Activated CD4-positive, alpha-beta T cell treated with anti-CD3 and anti-CD28 coated beads, Interleukin-2, Interleukin-6, amounts not matched to agents 100 ng/mL and 50 ng/mL, durations not matched to agents 16 hours and 8 hours (primary cell): ENCODE data around the gene HOXD9.
A peak's percentile ranks its signal among the peaks of the same experiment; 100 is the strongest.

Source experiments
- DNase-seq: peaks from one replicate; pipeline ENCODE4 v3.0.0-alpha.2; 2020

Gene HOXD9

DNA sequence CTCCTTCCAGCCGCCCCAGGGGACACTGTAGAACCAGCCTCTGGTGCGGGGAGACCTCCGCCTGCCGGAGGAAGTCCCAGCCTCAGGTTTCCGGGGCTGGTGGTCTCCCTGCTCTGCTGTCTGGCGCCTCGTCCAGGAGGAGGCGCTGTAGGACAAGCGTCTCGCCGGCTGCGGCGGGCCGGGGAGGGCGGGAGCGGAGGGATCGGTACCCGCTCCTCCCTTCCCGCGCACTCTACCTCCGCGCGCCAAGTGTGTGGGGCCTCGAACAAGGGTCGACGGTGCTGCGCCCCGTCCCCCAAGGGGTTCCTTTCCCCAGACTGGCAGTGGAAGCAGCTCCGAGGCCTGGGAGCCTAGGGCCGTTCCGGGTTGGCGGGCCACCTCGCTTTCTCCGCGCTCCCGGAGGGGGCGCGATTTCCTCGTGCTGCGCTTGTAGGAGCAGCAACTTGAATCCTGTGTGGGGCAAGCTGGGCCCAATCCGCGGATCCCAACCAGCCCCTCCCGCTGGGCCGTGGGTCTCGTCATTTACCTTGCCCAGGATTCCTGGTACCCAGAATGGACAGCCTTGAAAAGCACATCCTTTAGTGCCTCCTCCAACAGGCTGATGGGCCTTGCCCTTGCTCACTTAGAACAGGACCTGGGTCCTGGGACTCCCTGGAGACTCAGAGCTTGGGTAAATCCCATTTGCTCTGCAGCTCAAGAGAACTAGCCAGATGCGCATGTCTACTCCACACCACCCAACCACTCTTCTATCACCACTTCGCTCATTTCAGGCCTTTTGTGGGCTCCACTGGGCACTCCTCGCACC, 18.2 kb downstream of the HOXD9 start:
- peak; percentile 76 for DNase-seq

DNA sequence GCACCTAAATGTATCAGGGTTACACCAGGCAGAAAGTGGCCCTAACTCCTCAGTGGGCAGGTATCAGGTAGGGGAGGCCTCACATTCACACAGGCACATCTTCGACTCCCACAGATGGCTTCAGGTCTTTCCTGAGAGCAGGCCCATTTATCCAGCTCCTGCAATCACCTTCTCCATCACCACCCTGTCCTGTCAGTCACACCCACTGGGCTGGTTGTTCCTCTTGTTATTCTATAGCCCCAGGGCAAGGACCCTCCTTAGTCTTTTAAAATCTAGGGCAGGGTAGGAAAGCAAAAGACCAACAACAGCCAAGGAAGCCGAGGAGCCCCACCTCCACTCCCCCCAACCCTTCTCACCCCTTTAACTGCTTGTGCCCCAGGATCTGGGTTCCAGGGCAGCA, 19.8 kb downstream of the HOXD9 start:
- no peak for DNase-seq

DNA sequence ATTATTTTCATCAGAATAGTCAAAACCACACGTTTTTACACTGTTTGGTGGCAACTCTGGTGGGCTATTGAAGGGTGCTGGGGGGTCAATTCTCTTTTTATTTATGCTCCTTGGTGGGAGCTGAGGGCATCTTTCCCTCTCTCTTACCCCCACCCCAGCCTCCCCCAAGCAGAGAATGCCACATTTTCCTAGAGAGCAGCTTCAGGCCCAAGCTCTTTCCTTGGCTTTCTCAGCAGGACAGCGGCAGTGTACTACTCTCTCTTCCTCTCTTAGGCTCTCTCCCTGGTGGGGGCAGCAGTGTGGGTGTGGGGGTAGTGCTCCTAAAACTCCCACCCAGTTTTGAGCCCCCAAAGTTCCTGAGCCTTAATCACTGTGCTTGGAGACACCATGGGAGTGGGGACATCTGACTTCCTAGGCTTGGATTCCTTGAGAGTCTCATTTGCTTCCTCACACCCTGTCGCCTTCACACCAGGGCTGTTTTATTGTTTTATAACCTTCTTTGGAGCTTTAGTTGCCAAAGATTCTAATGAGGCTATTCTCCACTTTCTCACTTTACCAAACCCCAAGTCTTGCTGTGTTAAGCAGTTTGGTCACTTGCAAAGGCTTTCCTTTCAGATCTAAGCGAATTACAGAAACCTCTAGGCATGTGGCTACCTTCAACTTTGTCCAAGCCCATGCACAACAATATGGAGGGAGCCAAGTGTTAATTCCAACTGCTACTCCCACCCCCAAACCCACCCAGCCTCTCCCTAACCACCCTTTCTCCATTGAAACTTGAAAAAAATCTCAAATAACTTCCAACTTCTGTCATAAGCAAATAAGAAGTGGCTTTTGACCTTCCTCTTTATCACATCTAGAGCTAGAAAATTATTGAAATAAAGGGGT, 22.8 kb downstream of the HOXD9 start:
- no peak for DNase-seq

DNA sequence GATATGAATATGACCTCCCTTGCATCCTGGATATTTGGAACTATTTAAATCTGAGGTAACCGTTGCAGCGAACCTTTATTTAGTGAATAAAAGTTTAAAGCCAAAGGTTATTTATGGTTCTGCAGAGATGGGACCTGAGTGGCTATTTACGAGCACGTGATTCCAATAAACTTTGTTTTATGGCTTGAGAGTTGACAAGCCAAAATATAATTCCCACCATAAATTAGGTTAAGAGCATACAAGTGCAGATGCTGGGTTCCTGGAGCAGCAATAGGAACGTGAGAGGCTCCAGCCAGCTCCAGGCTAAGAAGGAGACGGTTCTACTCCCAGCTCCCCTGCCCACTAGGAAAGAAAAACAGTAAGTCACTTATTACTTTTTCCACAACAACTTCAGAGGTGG, 23.6 kb downstream of the HOXD9 start:
- DNase-seq = no peak

DNA sequence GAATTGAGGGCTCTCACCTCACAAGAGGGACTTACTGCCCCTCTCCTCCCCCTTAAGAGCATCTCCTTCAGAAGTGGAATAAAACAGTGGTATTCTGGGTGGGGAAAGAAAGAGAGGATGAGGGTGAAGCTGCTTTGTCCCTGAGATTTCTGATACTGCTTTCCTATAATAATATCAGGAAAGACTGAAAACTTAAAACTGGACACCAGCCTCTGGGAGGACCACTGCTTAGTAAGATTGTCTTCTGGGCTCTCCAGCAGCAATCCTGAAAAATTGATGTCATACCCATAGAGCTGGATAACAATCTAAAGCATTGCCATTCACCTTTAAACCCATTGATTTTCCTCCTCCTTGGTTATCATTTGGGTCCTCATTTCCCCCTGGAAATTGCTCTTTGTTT, 24.1 kb downstream of the HOXD9 start:
- no peak for DNase-seq

DNA sequence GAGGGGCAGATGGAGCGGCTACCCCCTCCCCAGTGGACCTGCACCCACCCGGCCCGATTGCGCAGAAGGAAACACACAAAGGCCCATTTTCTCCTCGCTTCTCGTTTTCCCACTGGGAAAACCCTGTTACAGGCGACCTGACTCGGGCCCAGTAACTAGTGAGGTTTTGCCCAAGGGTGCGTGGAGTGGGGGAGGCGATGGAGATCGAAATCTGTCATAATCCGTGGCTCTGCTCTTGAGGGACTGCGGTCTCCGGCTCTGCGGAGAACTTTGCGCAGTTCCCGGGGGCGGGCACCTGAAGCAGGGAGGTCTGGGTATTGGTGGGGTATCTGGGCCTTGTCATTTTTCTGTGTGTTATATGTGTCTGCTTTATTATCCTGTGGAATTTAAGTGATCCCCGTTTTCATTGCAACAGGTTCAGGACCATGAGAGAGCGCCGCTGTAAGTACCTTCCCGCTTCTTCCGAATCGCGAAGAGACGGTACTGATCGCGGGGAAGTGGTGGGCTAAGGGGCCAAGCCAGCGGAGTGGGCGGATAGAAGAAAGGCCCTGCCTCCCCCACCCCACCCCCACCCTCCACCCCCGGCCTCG, 24.8 kb downstream of the HOXD9 start:
- no peak for DNase-seq

DNA sequence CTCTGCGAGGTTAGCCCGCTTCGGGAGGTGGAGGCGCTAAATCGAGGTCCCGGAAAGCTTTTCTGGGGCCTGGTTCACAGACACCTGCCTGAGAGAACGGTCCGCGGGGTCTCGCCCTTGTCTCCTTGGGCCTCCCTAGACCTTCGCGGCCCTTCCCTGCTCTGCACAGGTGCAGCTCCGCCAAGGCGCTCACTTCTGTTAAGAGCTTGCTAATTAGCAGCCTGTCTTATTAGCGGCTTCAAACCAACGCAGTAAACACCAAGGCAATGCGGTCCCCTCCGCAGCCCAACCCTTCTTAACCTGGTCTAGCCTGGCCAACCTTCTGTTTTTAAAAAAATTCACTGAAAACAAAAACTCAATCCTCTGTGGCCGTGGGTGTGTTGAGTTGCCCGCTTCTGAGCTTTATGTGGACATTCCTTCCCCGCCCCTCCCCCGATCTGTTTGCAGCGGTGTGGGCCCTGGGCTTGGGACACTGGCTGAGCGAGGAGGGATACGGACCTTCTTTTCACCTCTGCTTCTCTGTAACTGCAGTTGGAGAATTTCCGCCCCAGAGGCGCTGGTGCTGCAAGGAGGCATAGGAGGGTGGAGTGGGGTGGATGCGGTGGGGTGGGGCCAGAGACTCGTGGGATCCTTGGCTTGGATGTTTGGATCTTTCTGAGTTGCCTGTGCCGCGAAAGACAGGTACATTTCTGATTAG, 25.4 kb downstream of the HOXD9 start:
- DNase-seq = no peak

DNA sequence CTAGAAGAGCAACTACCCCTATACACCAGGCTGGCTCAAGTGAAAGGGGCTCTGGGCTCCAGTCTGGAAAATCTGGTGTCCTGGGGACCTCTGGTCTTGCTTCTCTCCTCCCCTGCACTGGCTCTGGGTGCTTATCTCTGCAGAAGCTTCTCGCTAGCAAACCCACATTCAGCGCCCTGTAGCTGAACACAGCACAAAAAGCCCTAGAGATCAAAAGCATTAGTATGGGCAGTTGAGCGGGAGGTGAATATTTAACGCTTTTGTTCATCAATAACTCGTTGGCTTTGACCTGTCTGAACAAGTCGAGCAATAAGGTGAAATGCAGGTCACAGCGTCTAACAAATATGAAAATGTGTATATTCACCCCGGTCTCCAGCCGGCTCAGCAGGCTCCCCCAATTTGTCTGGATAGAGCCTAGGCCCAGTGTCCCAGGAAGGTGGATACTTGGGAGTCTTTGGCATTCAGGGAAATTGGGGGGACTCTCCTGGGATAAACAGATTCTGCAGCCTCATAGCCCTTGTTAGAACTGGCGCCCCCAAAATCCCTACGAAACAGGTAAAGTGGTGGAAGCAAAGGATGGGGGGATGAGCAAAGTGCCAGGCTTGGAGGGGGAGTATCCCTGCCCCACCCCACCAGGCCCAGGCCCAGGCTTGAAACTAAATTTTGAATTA, 26.4 kb downstream of the HOXD9 start:
- no peak for DNase-seq

DNA sequence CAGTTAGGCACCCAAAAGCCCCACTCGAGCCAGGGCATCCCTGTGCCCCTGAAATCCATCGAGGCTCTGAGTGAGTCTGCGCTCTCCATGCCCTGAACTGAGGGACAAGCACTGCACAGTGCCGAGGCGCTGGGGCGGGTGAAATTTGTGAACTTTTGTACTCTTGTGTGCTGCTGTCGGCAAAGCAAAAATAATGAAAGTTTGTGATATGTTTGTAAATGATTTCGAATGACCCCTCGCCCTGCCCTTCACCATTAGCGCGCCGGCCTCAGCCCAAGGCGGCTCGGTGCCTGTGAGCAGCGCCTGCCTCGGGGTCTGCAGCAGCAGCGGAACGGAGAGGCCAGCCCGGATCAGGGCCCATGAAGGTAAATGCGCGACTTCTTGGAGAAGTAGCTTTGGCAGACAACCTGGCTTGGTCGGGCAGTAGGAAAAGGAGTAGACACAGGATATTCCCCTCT, 27.0 kb downstream of the HOXD9 start:
- DNase-seq = no peak

DNA sequence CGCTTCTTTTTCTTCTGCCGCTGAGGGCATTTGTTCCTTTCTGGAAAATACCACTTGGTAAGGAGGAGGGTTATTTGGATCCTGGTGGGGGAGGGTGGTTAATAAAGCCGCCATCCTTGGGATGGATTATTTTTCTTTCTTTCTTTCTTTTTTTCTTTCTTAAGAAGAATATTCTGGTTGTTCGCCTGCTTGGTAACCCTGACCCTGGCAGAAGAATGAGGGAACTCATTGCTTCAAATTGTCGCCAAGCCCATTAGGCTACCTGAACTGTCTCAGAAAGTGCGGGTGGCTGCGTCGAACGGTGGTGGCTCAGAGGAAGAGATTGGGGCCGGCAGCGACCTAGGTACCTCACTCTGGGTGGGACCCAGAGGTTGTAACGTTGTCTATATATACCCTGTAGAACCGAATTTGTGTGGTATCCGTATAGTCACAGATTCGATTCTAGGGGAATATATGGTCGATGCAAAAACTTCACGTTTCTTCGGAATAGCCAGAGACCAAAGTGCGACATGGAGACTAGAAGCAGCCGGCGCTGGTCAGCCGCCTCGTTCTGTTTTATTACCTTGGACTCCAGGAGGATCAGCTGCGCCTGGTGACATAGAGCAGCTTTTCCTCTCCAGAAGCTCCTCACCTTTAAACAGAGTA, 27.5 kb downstream of the HOXD9 start:
- no peak for DNase-seq

DNA sequence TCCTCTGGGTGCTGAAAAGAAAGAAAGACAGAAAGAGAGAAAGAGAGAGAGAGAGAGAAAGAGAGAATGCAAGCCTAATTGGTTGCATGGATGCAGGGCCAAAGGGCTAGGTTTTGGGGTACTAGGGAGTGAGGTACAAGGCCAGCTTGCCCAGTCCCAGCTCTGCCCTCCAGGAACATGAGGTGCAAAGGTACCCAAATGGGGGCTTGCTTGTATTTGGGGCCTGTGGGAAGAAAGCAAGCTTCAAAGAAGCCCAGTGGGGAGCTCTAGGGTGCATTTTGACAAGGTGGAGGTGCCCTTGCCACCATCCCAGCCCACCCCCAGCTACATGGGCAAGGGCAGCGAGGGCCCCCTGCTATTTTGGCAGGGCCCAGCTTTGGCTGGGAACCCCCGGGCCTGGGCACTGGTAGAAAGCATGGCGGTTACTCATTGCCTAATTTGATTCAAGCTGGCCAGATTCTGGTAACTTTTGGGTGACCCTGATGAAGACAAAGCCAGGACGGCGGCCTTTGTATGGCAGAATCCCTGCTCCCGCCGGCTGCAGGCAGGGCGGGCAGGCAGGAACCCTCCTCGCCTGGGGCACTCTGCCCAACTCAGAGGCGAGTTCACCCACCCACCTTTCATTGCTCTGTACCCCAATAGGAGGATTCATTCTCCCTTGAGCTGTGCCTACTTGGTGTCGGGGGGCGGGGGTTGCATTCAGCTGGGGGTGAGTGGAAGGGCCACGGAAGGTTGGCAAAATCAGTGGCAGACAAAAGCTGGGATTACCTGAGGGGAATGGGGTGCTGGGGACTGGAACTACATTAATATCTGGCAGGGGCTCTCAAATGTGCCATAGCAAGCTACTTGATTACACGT, 28.3 kb downstream of the HOXD9 start:
- no peak for DNase-seq

DNA sequence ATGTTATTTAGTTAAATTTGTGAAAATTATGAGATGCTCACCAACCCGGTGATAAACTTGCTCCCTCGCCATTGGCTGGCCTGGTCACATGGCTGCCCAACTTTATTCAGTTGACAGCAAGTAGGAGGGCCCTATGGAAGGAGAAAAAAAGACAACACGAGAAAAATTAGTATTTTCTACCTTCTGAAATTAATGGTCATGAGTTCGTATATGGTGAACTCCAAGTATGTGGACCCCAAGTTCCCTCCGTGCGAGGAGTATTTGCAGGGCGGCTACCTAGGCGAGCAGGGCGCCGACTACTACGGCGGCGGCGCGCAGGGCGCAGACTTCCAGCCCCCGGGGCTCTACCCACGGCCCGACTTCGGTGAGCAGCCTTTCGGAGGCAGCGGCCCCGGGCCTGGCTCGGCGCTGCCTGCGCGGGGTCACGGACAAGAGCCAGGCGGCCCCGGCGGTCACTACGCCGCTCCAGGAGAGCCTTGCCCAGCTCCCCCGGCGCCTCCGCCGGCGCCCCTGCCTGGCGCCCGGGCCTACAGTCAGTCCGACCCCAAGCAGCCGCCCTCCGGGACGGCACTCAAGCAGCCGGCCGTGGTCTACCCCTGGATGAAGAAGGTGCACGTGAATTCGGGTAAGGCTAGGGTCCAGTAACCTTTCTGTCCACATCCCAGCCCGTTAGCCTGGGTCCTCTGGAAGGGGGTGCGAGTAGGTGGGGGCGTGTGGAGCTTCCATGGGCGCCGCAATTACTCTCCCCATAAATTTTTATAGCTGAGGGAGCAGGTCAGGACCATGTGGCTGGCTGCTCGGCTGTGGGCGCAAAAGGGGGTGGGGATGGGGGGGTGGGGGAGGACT, 29.1 kb downstream of the HOXD9 start, which contains the start of gene HOXD4:
TSS of gene HOXD4 (plus strand) at position 109 of the 846 bp plus-strand sequence. CDS start at position 193, 84 bp downstream.
- no peak for DNase-seq

DNA sequence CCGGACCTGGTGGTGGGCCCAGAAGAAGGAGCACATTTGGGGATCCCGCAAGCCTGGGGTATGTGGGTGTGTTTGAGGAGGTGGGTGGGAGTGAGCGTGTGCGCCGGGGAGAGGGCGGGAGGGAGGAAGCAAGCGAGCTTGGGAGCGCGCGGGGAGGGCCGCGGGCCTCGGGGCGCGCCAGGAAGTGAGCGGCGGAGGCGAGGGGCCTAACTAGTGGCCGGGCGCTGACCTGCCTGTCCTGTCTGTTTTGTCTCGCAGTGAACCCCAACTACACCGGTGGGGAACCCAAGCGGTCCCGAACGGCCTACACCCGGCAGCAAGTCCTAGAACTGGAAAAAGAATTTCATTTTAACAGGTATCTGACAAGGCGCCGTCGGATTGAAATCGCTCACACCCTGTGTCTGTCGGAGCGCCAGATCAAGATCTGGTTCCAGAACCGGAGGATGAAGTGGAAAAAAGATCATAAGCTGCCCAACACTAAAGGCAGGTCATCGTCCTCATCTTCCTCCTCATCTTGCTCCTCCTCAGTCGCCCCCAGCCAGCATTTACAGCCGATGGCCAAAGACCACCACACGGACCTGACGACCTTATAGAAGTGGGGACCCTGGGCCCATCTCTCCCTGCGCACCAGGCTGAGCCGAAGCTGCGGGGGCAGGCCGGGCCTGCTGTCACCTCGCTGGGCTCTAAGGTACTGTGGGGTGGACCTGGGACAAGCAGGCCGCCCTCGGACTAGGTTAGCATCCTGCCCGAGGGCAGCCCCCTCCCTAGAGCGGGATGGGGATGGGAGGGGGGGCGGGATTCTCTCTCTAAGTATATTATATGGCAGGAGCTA, 30.0 kb downstream of the HOXD9 start:
- no peak for DNase-seq

DNA sequence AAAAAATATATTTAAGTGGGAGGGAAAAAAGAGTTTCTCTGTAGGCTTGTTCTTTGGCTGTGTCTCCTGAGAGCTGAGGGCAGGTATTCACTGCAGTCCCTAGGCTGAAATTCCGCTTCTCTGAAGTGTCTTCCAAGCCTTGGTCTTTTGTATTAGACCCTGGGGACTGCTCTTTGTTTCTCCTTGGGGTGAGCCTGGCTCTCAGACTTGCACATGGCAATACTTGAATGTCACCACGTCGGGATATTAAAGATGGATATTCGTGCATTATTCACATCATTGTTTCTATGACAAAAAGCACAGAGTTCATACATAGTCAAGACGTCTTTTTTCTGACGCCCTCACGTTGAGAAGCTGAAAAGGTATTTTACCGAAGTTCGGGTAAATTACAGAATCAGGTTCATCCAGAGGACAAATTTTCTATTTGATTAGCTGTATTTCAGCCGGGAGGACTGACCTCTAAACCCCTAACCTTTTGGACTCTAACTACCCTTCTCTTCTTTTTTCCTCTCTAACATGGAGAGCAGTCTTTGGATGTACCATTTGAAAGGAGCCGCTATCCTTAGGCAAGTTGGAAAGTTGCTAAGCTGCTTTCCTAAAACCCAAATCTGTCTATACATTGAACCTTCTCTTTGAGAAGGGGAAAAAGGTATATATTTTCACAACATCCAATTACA, 32.2 kb downstream of the HOXD9 start:
- no peak for DNase-seq

DNA sequence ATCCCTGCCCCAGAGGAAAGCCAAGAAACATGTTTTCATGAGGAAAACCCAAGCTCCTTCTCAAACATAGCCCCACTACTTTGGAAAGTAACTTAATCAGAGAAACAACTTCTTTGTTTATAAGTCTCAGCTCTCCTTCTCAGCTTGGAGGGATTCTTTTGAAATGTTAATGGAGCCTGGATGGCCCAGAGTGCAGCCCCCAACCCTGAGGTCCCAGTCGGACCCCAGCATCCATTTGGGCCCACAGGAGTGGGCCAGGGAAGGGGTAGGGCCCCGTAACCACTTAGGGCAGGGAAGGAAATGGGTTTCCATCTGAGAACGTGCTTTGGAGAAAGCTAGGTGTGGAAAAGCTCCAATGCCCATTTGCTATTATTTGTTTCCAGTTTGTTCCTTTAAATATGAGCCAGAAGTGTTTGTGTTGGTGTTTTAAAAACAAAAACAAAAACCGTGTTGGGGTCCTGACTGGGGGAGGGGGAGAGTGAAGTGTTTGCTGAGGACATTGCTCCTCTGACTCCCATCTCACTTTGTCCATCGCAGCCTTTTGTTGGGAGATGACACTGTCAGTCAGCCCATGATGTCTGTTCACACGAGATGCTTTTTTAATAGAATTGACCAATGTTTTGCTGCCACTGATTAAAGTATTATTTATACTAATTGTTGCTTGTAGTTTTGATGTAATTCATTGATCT, 33.0 kb downstream of the HOXD9 start:
- DNase-seq = no peak

DNA sequence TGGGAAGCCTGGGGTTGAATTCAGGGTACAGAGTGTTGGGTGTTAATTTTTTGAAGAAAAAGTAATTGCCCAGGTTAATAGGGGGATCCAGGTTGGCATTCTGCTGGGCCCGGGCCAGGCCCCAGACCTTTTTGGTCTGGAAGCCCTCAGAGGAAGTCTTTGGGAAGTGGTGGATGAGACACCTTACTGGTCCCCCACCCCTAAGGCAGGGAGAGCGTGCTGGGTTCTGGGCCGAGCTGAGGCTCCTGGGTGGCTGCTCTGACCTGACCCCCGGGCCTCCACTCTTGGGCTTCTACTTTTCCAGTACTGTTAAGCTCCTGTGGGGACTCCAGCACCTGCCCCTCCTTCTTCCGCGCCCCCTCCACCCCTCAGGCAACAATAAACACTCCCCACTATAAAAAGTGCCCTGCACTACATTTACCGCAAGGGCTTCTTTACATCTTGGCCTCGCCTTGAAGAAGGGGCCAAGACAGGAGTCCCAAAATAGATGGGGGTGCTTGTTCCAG, 33.8 kb downstream of the HOXD9 start:
- no peak for DNase-seq

DNA sequence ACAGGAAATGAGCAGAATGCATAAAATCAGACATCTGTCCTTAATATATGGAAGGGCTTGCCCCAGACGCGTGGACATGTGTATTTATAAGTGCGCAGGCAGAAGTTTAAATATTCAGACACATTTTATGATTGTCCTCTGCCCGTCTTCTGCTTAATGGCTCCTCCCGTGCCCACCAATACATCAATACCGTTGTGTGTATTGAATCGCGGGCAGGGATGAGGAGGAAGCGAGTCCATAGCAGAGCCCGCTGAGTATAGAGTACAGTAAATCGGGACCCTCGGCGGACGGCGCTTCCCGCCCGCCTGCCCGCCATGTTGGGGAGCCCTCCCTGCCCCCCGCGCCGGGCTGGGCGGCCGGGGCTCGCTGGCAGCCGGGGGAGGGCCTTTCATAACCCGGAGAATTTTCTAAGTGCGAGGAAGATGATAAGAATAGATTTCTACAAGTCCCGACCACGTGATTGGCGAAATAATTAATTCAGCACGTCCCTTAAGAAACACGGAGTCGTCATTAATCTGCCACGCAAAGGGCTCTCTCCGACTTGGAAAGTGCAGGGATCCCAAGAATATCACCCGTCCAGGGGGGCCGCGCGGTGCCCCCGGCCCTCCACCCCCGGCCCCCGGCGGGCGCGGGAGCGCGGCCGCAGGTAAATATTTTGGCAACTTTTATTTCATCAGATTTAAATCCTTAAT, 34.4 kb downstream of the HOXD9 start, which contains the start of gene HOXD3:
TSS of gene HOXD3 (plus strand) at position 501 of the 692 bp plus-strand sequence. CDS start 11,808 bp downstream, outside the sequence.
- no peak for DNase-seq
